Measurements from ENCODE around the gene KLF7.

KLF7 gene

DNA sequence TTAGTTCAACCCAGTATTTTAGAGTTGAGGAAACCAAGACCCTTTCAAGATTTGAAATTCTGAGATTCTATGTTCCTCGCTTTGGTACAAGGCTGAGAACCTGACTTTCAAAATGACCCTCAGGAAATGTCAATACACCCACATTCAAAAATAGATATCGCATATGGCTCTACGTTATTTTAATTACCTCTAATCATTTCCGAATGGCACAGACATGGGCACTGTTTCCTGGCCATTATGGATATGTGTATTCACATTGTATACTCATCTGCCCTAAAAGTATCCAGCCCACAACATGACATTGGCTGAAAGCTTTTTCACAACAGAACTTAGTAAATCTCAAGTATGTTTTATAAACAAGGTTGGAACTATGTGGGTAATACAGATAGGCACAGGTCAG, 6.7 kb downstream of the KLF7 start:
- H3K27me3 ChIP-seq (ENCODE audit: control insufficient read depth in 5 of 5, insufficient read depth in 4 of 5, low read length in 5 of 5) = no peaks in the 10 kb centered on the region
- no peaks in the 10 kb centered on the region for H3K9me3 ChIP-seq (ENCODE audit: control insufficient read depth in 5 of 5, low read length in 5 of 5)
- H3K4me3 ChIP-seq (ENCODE audit: low read depth in 1 of 5, low read length in 5 of 5) = no peak overlapping the region
- H3K36me3 ChIP-seq (ENCODE audit: control insufficient read depth in 5 of 5, insufficient read depth in 5 of 5, low read length in 5 of 5) = no peaks in the 10 kb centered on the region
- peaks cover 16 to 87% (median 72%) of the 10 kb centered on the region in 5 donors for H3K4me1 ChIP-seq (ENCODE audit: control insufficient read depth in 5 of 5, insufficient read depth in 5 of 5, low read length in 5 of 5)
- peak overlapping the region; percentile 74 for H3K27ac ChIP-seq (ENCODE audit: low read depth, low read length)
- no peak overlapping the region for H3K9ac ChIP-seq (ENCODE audit: low read length in 5 of 5)

DNA sequence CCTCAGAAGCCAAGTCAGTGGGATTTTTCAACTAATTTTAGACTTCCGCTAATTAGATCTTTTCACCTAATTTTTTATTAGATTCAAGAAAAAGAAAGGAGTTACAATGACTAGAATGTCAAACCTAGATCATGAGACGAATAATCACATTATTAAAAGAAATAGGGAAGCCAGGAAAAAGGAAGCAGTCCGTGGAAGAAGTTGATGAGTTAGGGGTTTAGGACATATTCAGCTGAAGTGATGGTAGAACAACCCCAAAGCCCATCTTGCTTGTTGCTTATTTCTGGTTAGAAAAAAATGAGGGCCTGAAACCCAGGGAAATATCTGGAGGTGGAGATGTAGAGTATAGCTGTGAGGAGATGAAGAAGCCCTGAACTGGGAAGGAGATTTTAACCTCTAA, 8.0 kb downstream of the KLF7 start:
- H3K4me3 ChIP-seq (ENCODE audit: low read depth in 1 of 5, low read length in 5 of 5) = no peak overlapping the region
- no peaks in the 10 kb centered on the region for H3K36me3 ChIP-seq (ENCODE audit: control insufficient read depth in 5 of 5, insufficient read depth in 5 of 5, low read length in 5 of 5)
- H3K27me3 ChIP-seq (ENCODE audit: control insufficient read depth in 5 of 5, insufficient read depth in 4 of 5, low read length in 5 of 5) = no peaks in the 10 kb centered on the region
- H3K9ac ChIP-seq (ENCODE audit: low read length in 5 of 5) = no peak overlapping the region
- peaks cover 17 to 88% (median 72%) of the 10 kb centered on the region in 5 donors for H3K4me1 ChIP-seq (ENCODE audit: control insufficient read depth in 5 of 5, insufficient read depth in 5 of 5, low read length in 5 of 5)
- H3K27ac ChIP-seq (ENCODE audit: low read depth, low read length) = peak overlapping the region; percentile 74
- H3K9me3 ChIP-seq (ENCODE audit: control insufficient read depth in 5 of 5, low read length in 5 of 5) = no peaks in the 10 kb centered on the region

DNA sequence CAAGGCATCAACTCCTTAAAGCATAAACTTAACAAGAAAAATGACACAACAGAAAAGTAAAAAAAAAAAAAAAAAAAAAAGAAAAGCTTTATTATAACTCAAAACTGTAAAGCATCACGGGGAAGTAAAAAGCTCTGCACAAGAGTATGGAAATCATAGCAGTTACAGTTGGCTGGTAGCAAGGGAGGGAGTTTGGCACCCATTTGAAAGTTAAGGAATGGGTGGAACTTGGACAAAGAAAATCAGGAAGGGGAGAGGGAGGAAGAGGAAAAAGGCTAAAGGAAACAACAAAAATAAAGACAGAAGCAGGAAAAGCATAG, 8.6 kb downstream of the KLF7 start:
- H3K36me3 ChIP-seq (ENCODE audit: control insufficient read depth in 5 of 5, insufficient read depth in 5 of 5, low read length in 5 of 5) = no peaks in the 10 kb centered on the region
- peaks cover 16 to 88% (median 72%) of the 10 kb centered on the region in 5 donors for H3K4me1 ChIP-seq (ENCODE audit: control insufficient read depth in 5 of 5, insufficient read depth in 5 of 5, low read length in 5 of 5)
- peak overlapping the region; percentile 74 for H3K27ac ChIP-seq (ENCODE audit: low read depth, low read length)
- no peaks in the 10 kb centered on the region for H3K27me3 ChIP-seq (ENCODE audit: control insufficient read depth in 5 of 5, insufficient read depth in 4 of 5, low read length in 5 of 5)
- peak overlapping the region in 1 of 5 donors; percentile 2 for H3K4me3 ChIP-seq (ENCODE audit: low read depth in 1 of 5, low read length in 5 of 5)
- H3K9me3 ChIP-seq (ENCODE audit: control insufficient read depth in 5 of 5, low read length in 5 of 5) = no peaks in the 10 kb centered on the region
- H3K9ac ChIP-seq (ENCODE audit: low read length in 5 of 5) = no peak overlapping the region

DNA sequence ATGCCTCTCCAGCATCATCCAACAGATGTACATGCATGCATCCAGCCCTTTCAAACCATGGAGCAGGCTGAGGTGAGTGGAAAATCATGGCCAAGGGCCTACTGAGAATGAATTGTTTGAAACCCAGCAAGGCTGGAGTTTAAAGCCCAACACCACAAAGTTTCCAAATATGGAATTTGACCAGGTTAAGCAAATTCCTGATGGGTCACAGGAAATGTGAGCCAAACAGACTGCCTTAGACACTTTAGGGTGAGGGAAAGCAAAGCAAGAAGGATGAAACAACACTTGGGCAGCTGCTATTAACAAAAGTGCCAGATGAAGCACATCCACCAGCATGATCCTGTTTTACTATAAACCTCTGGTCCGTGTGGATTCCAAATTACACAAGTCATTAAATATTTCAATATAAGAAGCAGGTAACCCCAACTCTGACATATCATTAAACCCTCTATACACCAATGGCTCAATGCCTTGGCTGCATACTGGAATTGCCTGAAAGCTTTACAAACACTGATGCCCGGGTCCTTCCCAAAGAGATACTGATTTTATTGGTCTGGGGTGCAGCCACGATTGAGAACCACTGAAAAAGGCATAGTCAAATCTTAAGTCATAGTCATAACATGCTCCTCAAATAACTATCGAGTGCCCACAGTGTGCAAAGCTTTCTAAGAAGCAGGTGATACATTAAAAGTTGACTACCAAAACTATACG, 9.1 kb downstream of the KLF7 start:
- no peaks in the 10 kb centered on the region for H3K36me3 ChIP-seq (ENCODE audit: control insufficient read depth in 5 of 5, insufficient read depth in 5 of 5, low read length in 5 of 5)
- H3K27ac ChIP-seq (ENCODE audit: low read depth, low read length) = peak overlapping the region; percentile 74
- no peak overlapping the region for H3K4me3 ChIP-seq (ENCODE audit: low read depth in 1 of 5, low read length in 5 of 5)
- no peak overlapping the region for H3K9ac ChIP-seq (ENCODE audit: low read length in 5 of 5)
- H3K9me3 ChIP-seq (ENCODE audit: control insufficient read depth in 5 of 5, low read length in 5 of 5) = no peaks in the 10 kb centered on the region
- peaks cover 16 to 88% (median 72%) of the 10 kb centered on the region in 5 donors for H3K4me1 ChIP-seq (ENCODE audit: control insufficient read depth in 5 of 5, insufficient read depth in 5 of 5, low read length in 5 of 5)
- H3K27me3 ChIP-seq (ENCODE audit: control insufficient read depth in 5 of 5, insufficient read depth in 4 of 5, low read length in 5 of 5) = no peaks in the 10 kb centered on the region

DNA sequence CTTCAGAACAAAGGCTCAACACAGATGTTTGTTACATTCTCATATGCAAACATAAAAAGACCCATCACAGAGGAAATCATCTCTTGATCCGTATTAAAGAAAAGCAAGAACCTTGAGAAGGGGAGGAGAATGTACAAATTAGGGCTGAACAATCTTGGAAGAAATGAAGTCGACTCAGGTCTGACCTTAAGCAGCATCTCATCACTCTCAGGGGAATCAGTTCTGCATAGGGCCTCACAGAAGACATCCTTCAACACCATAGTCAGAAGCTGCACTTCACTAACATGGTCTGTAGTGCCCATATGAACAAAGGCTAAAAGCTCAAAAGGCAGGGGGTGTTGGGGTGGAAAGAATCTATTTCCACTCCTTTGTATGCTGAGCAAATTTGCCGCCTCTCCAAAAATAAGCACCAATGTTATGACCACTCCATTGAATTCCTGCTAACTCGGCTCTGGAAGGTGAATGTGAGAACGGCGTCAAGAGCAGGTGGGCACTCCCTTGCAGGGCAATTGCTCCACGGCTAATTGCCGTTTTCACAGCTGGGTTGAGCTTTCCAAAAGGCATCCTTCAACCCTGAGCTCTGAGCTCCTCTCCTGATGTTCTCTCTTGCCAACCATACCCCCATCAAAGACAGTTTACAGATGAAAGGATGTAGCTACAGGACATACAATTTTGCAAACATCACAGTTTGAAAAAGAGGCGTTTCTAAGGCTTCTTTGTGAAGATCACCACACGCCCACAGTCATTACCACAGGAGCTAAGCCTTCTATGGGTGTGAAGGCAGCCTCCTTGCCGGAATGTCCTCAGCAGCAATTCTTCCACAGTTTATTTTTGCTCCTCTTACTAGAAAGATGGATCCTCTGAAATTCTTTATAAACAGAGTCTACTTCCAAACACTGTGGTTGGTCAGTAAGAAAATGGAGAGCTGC, 10.0 kb downstream of the KLF7 start:
- Histone ChIP-seq H3K27me3 (ENCODE audit: control insufficient read depth in 5 of 5, insufficient read depth in 4 of 5, low read length in 5 of 5) (no peaks in the 10 kb centered on the region), H3K4me1 (ENCODE audit: control insufficient read depth in 5 of 5, insufficient read depth in 5 of 5, low read length in 5 of 5) (peaks cover 17 to 87% (median 71%) of the 10 kb centered on the region in 5 donors), H3K4me3 (ENCODE audit: low read depth in 1 of 5, low read length in 5 of 5) (no peak overlapping the region), H3K36me3 (ENCODE audit: control insufficient read depth in 5 of 5, insufficient read depth in 5 of 5, low read length in 5 of 5) (no peaks in the 10 kb centered on the region), H3K9me3 (ENCODE audit: control insufficient read depth in 5 of 5, low read length in 5 of 5) (no peaks in the 10 kb centered on the region), H3K9ac (ENCODE audit: low read length in 5 of 5) (no peak overlapping the region), H3K27ac (ENCODE audit: low read depth, low read length) (peak overlapping the region; percentile 74)

DNA sequence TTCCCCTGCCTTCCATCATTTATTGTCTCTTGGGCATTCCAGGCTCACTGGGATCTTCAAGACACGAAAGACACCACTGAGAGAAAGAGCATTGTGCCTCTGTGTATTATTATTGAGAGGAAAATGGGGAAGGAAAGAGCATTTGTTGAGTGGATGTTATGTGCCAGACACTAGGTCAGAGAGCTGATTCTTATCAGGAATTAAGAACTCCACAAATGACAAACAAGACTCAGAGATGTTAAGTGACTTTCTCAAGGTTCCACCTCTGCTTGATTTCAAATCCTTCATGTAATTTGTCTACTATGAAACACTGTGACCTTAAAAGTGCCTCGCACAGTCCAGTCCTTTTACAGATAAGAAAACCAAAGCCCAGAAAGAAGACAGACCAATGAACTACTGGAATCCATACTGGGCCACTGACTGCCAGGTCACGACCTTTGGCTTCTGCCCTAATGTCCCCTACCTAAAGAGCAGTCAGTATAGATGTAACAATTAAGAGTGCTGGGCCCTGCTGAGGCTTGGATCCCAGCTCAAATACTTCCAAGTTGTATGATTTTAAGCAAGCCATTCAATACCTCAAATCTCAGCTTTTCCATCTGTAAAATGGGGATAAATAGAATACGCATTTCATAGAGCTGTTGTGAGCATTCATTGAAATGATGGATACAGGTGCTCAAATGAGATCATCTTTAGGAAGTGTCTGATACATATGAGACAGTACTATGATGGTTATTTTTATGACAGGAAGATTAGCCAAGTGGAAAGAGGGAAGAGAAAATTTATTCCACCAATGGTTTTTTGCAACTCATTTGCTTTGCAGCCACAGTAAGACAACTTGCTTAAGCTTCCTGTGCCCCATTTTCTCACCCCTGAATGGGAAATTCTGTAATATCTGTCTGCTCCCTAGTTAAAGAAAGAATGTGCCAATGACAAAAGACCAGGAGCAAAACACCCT, 10.9 kb downstream of the KLF7 start:
- Histone ChIP-seq H3K9ac (ENCODE audit: low read length in 5 of 5) (peak overlapping the region in 1 of 5 donors; percentile 8), H3K36me3 (ENCODE audit: control insufficient read depth in 5 of 5, insufficient read depth in 5 of 5, low read length in 5 of 5) (no peaks in the 10 kb centered on the region), H3K27me3 (ENCODE audit: control insufficient read depth in 5 of 5, insufficient read depth in 4 of 5, low read length in 5 of 5) (no peaks in the 10 kb centered on the region), H3K27ac (ENCODE audit: low read depth, low read length) (peak overlapping the region; percentile 83), H3K9me3 (ENCODE audit: control insufficient read depth in 5 of 5, low read length in 5 of 5) (no peaks in the 10 kb centered on the region), H3K4me3 (ENCODE audit: low read depth in 1 of 5, low read length in 5 of 5) (no peak overlapping the region), H3K4me1 (ENCODE audit: control insufficient read depth in 5 of 5, insufficient read depth in 5 of 5, low read length in 5 of 5) (peaks cover 17 to 91% (median 71%) of the 10 kb centered on the region in 5 donors)

DNA sequence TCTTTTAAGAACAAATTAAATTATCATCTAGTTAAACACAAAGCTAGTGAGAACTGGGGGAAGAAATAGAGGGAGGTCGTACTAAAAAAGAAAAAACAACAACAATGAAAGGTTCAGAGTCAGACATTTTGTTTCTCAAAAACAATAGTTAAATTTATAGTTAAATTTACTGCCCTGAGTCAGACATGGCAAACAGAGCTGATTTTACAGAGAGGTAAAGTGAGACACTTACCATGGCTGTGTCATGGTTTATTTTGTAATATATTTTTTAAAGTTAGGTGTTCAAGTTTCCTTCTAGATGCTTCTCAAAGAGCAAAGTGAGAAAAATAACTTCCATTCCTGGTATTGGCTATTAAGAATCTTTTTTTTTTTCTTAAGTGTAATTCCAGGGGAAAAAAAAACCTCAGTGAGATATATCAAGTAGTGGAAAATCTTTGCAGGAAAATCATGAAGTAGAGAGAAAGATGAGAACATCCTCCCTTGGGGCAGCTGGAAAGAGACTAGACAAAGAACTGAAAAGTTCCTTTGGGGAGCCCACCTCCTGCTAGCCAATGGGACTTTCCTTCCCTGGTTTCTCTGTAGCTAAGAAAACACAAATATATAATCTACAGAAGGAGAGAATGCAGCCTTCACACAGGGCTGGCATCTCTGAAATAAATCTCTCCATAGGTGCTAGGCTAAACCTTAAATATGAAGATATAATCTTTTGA, 12.3 kb downstream of the KLF7 start:
- no peaks in the 10 kb centered on the region for H3K27me3 ChIP-seq (ENCODE audit: control insufficient read depth in 5 of 5, insufficient read depth in 4 of 5, low read length in 5 of 5)
- no peaks in the 10 kb centered on the region for H3K9me3 ChIP-seq (ENCODE audit: control insufficient read depth in 5 of 5, low read length in 5 of 5)
- peaks cover 27 to 94% (median 80%) of the 10 kb centered on the region in 5 donors for H3K4me1 ChIP-seq (ENCODE audit: control insufficient read depth in 5 of 5, insufficient read depth in 5 of 5, low read length in 5 of 5)
- peak overlapping the region in 1 of 5 donors; percentile 56 for H3K9ac ChIP-seq (ENCODE audit: low read length in 5 of 5)
- peak overlapping the region; percentile 83 for H3K27ac ChIP-seq (ENCODE audit: low read depth, low read length)
- no peak overlapping the region for H3K4me3 ChIP-seq (ENCODE audit: low read depth in 1 of 5, low read length in 5 of 5)
- H3K36me3 ChIP-seq (ENCODE audit: control insufficient read depth in 5 of 5, insufficient read depth in 5 of 5, low read length in 5 of 5) = no peaks in the 10 kb centered on the region

DNA sequence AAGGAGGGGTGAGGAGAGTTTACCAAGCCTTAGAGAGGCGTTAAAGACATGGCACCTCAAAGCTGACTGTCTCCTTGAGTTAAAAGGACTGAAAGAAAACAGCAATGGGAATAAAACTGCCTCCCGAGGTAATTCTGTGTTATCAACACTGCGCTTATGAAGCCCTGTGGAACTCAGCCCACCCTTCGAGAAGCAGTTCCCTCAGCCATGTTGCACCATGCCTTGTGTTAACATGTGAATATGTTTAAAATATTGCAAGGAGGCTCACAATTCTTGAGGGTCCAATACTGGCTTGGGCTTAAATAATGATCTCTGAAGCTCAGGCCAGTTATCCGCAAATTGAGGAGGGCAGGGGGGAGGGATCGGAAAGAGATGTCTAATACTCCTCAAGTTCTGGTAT, 14.7 kb downstream of the KLF7 start:
- Histone ChIP-seq H3K27ac (ENCODE audit: low read depth, low read length) (peak overlapping the region; percentile 83), H3K4me1 (ENCODE audit: control insufficient read depth in 5 of 5, insufficient read depth in 5 of 5, low read length in 5 of 5) (peaks cover 28 to 97% (median 76%) of the 10 kb centered on the region in 5 donors), H3K27me3 (ENCODE audit: control insufficient read depth in 5 of 5, insufficient read depth in 4 of 5, low read length in 5 of 5) (no peaks in the 10 kb centered on the region), H3K9me3 (ENCODE audit: control insufficient read depth in 5 of 5, low read length in 5 of 5) (no peaks in the 10 kb centered on the region), H3K36me3 (ENCODE audit: control insufficient read depth in 5 of 5, insufficient read depth in 5 of 5, low read length in 5 of 5) (peaks cover 0 to 3% (median 0%) of the 10 kb centered on the region in 5 donors), H3K9ac (ENCODE audit: low read length in 5 of 5) (no peak overlapping the region), H3K4me3 (ENCODE audit: low read depth in 1 of 5, low read length in 5 of 5) (no peak overlapping the region)

DNA sequence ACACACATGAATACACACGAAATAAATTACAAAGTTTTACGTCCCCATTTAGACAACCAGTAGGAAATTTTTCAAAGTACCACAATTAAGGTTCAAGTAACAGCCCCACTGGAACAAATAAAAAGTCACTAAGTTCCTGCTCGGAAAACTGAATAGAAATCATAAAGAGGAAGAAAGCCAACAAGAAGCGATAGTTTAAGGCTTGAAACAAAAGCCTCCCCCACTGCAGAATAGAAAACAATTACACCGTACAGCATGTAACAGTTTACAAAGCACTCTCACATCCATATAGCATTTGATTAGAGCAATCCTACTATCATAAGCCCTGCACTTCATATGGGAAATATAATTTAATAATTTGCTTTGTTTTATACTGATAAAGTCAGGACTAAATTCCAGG, 15.5 kb downstream of the KLF7 start:
- Histone ChIP-seq H3K27ac (ENCODE audit: low read depth, low read length) (no peak overlapping the region), H3K9me3 (ENCODE audit: control insufficient read depth in 5 of 5, low read length in 5 of 5) (no peaks in the 10 kb centered on the region), H3K27me3 (ENCODE audit: control insufficient read depth in 5 of 5, insufficient read depth in 4 of 5, low read length in 5 of 5) (no peaks in the 10 kb centered on the region), H3K4me1 (ENCODE audit: control insufficient read depth in 5 of 5, insufficient read depth in 5 of 5, low read length in 5 of 5) (peaks cover 28 to 95% (median 74%) of the 10 kb centered on the region in 5 donors), H3K4me3 (ENCODE audit: low read depth in 1 of 5, low read length in 5 of 5) (peak overlapping the region in 1 of 5 donors; percentile 17), H3K36me3 (ENCODE audit: control insufficient read depth in 5 of 5, insufficient read depth in 5 of 5, low read length in 5 of 5) (peaks cover 0 to 3% (median 0%) of the 10 kb centered on the region in 5 donors), H3K9ac (ENCODE audit: low read length in 5 of 5) (no peak overlapping the region)

Measured in subcutaneous abdominal adipose tissue (tissue), 5 donors.